ENCODE measurements around the gene DPYSL3.

The DPYSL3 gene

DNA sequence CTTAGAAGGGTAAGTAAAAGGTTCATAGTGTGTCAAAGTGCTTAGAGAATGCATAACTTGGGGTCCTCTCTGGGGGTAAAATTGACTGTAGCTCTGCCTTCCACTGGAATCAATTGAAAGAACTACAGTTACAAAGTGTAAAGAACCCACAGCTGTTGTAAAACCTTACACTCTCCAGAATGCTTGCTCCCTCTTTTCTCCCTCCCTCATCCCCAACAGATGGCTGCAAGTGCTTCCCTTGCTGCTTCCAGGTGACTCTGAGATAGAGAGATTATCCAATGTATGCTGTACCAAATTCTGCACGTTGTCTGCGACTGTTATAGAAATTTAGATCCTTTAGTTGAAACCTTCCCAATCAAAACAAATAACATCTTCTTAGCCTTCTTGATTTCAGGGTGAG, 149.1 kb downstream of the DPYSL3 start:
- DNase-seq = no peak

DNA sequence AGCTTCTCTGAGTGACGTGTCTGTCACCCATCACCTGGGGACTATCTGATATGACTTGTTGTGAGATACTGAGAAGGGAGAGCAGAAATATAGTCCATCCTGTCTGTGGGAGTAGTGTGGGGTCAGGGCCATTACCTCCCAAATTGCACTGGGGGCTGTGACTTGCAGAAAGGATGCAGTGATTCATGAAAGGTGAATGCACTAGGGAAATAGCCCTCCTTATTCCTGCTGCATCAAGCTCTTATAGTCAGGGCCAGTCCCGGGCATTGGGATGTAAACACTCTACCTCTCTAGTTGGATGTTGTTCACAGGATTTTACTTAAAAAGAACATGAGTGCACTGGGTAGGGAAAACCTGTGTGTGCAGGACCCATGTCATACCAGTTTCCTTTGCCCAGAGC, 150.3 kb downstream of the DPYSL3 start:
- no peak for DNase-seq

DNA sequence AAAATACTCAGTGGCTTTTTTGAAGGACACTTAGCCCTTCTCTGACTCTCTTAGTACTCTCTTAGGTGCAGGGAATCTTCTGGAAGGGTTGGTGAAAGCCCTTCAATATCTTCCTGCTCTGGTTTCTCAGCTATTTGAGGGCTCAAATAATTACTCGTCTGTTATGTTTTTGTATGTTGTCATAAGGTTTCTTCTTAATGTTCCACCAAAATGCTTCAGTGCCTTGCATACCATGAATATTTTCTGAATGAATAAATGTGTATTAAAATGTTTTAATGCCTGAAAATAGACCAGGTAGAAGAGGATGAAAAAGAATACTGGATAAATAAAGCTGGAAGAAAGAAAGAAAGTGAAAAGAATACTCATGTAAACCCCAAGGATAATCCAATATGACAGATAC, 150.8 kb downstream of the DPYSL3 start:
- DNase-seq = no peak

DNA sequence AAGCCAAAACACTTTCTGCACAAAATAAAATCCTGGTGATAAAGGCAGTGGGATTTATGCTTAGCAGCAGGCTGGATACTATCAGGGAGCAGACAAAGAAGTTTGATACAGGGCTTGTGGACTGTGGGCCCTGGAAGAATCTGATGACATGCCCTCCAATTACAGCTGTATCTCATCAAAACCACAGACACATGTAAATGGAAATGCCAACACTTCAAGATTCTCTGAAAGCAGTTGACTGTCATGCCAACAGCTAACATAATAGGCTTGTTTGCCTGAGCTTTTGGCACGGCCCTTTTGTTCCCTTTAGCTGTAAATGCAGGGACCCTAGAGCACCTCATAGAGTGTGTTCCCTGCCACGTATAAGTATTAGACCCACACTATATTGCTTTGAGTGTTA, 160.6 kb downstream of the DPYSL3 start:
- DNase-seq = no peak

- DNase-seq = no peak
Observed at GRCh38 chr5:147348451-147348850, 161.4 kb downstream of the DPYSL3 start.

- DNase-seq = no peak
Observed at GRCh38 chr5:147348046-147348445, 161.8 kb downstream of the DPYSL3 start.

DNA sequence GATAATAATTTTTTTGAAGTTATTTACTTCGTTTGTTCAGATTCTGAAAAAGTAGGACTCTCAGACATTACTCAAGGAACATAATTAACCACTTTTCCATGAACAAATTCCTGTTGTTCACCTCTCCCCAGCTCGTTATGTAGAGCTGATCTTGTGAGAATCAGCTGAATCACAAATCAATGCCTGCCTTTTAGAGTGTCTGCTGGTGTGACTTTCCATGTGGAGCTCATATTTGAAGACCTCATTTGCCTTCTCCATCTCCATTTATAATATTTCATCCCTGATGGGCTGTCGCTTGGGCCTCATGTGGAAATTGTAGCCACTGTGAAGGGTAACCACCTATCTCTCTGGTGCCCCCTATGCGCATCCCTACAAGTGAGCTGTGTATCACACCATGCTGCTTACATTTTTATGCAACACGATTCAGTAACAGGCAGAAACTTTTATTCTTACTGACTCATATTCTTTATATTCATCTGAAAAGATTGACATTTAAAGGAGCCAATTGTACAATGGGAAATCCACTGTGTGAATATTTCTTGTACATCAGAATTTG, 163.8 kb downstream of the DPYSL3 start:
- DNase-seq = no peak

DNA sequence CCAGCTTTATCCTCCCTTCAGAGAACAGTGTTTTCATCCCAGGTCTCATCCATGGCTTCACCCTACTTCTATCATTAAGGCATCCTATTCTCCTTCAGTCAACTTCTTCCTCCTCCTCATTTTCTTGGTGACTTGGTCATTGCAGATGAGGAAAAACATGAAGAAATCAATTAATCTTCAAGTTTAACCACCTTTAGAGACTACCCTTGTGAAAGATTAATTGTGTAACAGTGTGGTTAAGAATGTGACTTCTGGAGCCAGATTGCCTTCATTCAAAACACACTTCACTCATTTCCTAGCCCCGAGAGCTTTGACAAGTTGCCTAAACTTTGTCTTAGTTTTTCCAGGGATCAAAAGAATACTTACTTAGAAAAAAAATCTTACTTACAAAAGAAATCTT, 165.0 kb downstream of the DPYSL3 start:
- DNase-seq = no peak

- DNase-seq = no peak
Observed at GRCh38 chr5:147341345-147341744, 168.5 kb downstream of the DPYSL3 start.

DNA sequence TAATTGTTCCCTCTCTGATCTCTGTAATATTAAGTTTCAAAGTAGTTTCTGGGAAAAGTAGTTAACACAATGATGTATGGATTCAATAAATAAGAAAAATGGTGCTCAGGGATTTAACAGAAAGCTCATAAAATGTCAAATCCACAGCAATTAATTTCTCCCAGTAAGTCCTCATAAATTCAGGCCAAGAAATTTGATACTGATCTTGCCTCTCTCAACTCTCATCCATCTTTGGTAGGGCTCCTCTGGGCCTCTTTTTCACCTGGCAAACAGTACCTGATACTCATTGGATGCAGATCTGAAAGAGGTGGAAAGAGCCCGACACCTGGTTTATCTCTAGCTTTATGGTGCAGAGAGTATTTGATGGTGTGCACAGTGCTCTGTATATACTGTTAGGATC, 168.9 kb downstream of the DPYSL3 start:
- DNase-seq = no peak
